K562 (cell line): ENCODE results near the gene EDARADD. TPM values are rescaled to one million over a fixed set of nuclear protein-coding genes. Genes with fewer than 3 reads are reported as not detected.

Source experiments
- ATAC-seq: fragments of 200-7000 bp; cut with Tn5 transposase; 3 replicates; pipeline ENCODE4 v1.9.1; 2020; ENCODE audit warnings: moderate library complexity
- BruUV-seq: library from RNA; stranded (reverse); fragments of 400-500 nt; replicated peaks from 2 replicates; lab custom pipeline; 2021; lab: Mats Ljungman, UMichigan
- CTCF ChIA-PET: fragments of 300-600 bp; formaldehyde crosslinking; extraction: SDS; loops from one replicate; lab custom pipeline; 2021; ENCODE audit warnings: low intra/inter-chr PET ratio; lab: Yijun Ruan, JAX
- POLR2A ChIA-PET: fragments of 300-600, 350-650 bp; sonication (Branson Sonifier 250); formaldehyde crosslinking; extraction: SDS; loops from one replicate; lab custom pipeline; 2021; ENCODE audit warnings: antibody characterized with exemption, inconsistent platforms; lab: Yijun Ruan, JAX
- DNase-seq, 4 experiments: peaks; one replicate each; pipeline versions ENCODE4 v3.0.0 to v3.0.0-alpha.2; 2011 to 2018; ENCODE audit warnings: low spot score in 3 of 4, mixed read lengths in 3 of 4; ENCODE audit errors: extremely low read depth in 1 of 4
- FAIRE-seq: peaks from 2 replicates; lab custom pipeline; 2011; peaks lifted over from hg19 to GRCh38; lab: Jason Lieb, UNC
- H2AFZ ChIP-seq: 2 replicates; pipeline ENCODE4 v1.6.0; 2011; ENCODE audit warnings: low read depth, low read length, control low read depth, inconsistent platforms
- H3K27ac ChIP-seq: fragments of 200-600 bp; 3 replicates; pipeline ENCODE4 v1.8.0; 2011; ENCODE audit warnings: low read depth, mild to moderate bottlenecking, control low read depth, inconsistent platforms, low read length, moderate library complexity, mixed read lengths; ENCODE audit errors: extremely low read depth
- H3K27me3 ChIP-seq, 2 experiments: fragments of 300-600 bp in 1 of 2; 2 replicates in 1 of 2; 3 replicates in 1 of 2; pipeline versions ENCODE4 v1.6.0 to v1.8.0; 2011; ENCODE audit warnings: inconsistent platforms in 2 of 2, low read length in 2 of 2, mild to moderate bottlenecking in 1 of 2, mixed read lengths in 1 of 2, moderate library complexity in 1 of 2; ENCODE audit not compliant: control insufficient read depth in 2 of 2, insufficient read depth in 2 of 2
- H3K36me3 ChIP-seq: fragments of 300-600 bp; 3 replicates; pipeline ENCODE4 v1.8.0; 2011; ENCODE audit warnings: mild to moderate bottlenecking, low read length, inconsistent platforms; ENCODE audit not compliant: control insufficient read depth, insufficient read depth
- H3K4me1 ChIP-seq, 2 experiments: fragments of 200-600 bp in 1 of 2; replicated peaks in 1 of 2; 2 replicates in 1 of 2; 3 replicates in 1 of 2; pipeline versions ENCODE4 v1.5.1 to v1.8.0; 2011; ENCODE audit warnings: inconsistent platforms in 2 of 2, low read length in 2 of 2, mild to moderate bottlenecking in 1 of 2, mixed read lengths in 1 of 2, moderate library complexity in 1 of 2; ENCODE audit not compliant: control insufficient read depth in 2 of 2, insufficient read depth in 2 of 2
- H3K4me2 ChIP-seq: 2 replicates; pipeline ENCODE4 v1.6.1; 2011; ENCODE audit warnings: low read length, control low read depth, inconsistent platforms, mixed read lengths; ENCODE audit not compliant: insufficient read depth
- H3K4me3 ChIP-seq: fragments of 200-600 bp; sonication (generic), shearing (Covaris generic); 2 replicates; pipeline ENCODE4 v1.5.1; 2016; ENCODE audit warnings: control low read depth, inconsistent platforms
- H3K79me2 ChIP-seq: fragments of 200-600 bp; 3 replicates; pipeline ENCODE4 v1.8.0; 2011; ENCODE audit warnings: low read length, inconsistent platforms; ENCODE audit not compliant: control insufficient read depth, insufficient read depth
- H3K9ac ChIP-seq, 2 experiments: 2 replicates each; pipeline versions ENCODE4 v1.6.0 to v1.6.1; 2011; ENCODE audit warnings: low read depth in 2 of 2, low read length in 2 of 2, control low read depth in 1 of 2, inconsistent platforms in 1 of 2, mild to moderate bottlenecking in 1 of 2, mixed read lengths in 1 of 2; ENCODE audit not compliant: insufficient read depth in 1 of 2
- H3K9me1 ChIP-seq: one replicate; pipeline ENCODE4 v1.6.0; 2011; ENCODE audit warnings: inconsistent platforms, mild to moderate bottlenecking, low read length, moderate library complexity; ENCODE audit not compliant: control insufficient read depth, insufficient read depth
- H3K9me3 ChIP-seq: replicated peaks from 2 replicates; pipeline ENCODE4 v1.5.1; 2011; ENCODE audit warnings: low read depth, low read length, inconsistent platforms; ENCODE audit not compliant: control insufficient read depth, insufficient read depth
- H4K20me1 ChIP-seq: replicated peaks from 2 replicates; pipeline ENCODE4 v1.6.1; 2011; ENCODE audit warnings: low read length, inconsistent platforms, mixed read lengths; ENCODE audit not compliant: control insufficient read depth, insufficient read depth
- EWSR1 ChIP-seq: fragments of 450-650 bp; IDR thresholded peaks from 2 replicates; pipeline ENCODE4 v1.6.1; 2018; ENCODE audit warnings: borderline replicate concordance, mild to moderate bottlenecking, low read depth, moderate library complexity; ENCODE audit not compliant: partially characterized antibody
- KAT7 ChIP-seq: sonication (generic); formaldehyde crosslinking; IDR thresholded peaks from 2 replicates; pipeline ENCODE4 v1.8.0; 2022; ENCODE audit warnings: missing genetic modification reagents, mild to moderate bottlenecking, borderline replicate concordance
- MECOM ChIP-seq: fragments of 250-450 bp; sonication (Bioruptor Pico); IDR thresholded peaks from 2 replicates; pipeline ENCODE4 v1.8.0; 2022; ENCODE audit warnings: inconsistent platforms
- NFRKB ChIP-seq: fragments of 450-650 bp; IDR thresholded peaks from 2 replicates; pipeline ENCODE4 v1.6.1; 2016; ENCODE audit warnings: low read depth
- RBM15 ChIP-seq: fragments of 200-400 bp; formaldehyde crosslinking; IDR thresholded peaks from 2 replicates; pipeline ENCODE4 v1.6.1; 2018; ENCODE audit warnings: mild to moderate bottlenecking, low read length, moderate library complexity; ENCODE audit not compliant: insufficient read depth
- XRCC5 ChIP-seq: fragments of 200-400 bp; formaldehyde crosslinking; IDR thresholded peaks from 2 replicates; pipeline ENCODE4 v1.6.1; 2017; ENCODE audit warnings: low read depth, mild to moderate bottlenecking, low read length
- ZNF197 ChIP-seq: fragments of 200-800 bp; sonication (Bioruptor generic); IDR thresholded peaks from 2 replicates; pipeline ENCODE4 v1.6.1; 2016; ENCODE audit warnings: low read depth, missing genetic modification characterization, missing compliant biosample characterization
- WGBS: fragments of 100-300 bp; shearing (Covaris generic); methylation state at CpG from one replicate; pipeline ENCODE4 v1.1.6; 2016; ENCODE audit warnings: low coverage, mixed read lengths; ENCODE audit not compliant: insufficient coverage; ENCODE audit errors: missing lambda C conversion rate; 5-methylcytosine and 5-hydroxymethylcytosine counted together
- in situ Hi-C: fragments of 300-500 bp; cut with MboI; formaldehyde crosslinking; loops from 4 replicates; pipeline ENCODE4 v1.15.0; 2018; ENCODE audit warnings: inconsistent platforms, mixed read lengths
- intact Hi-C: fragments of 100-400 bp; cut with micrococcal nuclease; formaldehyde crosslinking; loops from 2 replicates; pipeline ENCODE4 v1.14.2; 2022
- polyA plus RNA-seq, 8 experiments: library from polyadenylated mRNA; depleted of rRNA in 4 of 8; stranded (reverse) in 5 of 8; unstranded in 3 of 8; fragments of >200 nt; fragmentation: Nextera tagmentation in 2 of 8; fragmentation: Illumina TruSeq in 1 of 8; extraction: Ambion mirVana in 2 of 8; extraction: Trizol in 1 of 8; gene quantifications; 2 replicates each; pipeline versions ENCODE4 v1.2.1 to v1.2.3, GENCODE V29; 2011 to 2014; ENCODE audit warnings: inconsistent platforms in 1 of 8, missing spikeins in 1 of 8
- total RNA-seq, 7 experiments: library from RNA; depleted of rRNA in 6 of 7; stranded (reverse); fragments of >200 nt in 6 of 7; fragmentation: Illumina TruSeq in 2 of 7; extraction: Trizol in 2 of 7; gene quantifications; 2 replicates each; pipeline versions ENCODE4 v1.2.1 to v1.2.3, GENCODE V29; 2011 to 2021; ENCODE audit warnings: low replicate concordance in 1 of 7
- TF ChIP-seq, protein P1 (sequence below), 3 experiments: IDR thresholded peaks in 2 of 3; conservative IDR thresholded peaks in 1 of 3; 2 replicates each; pipeline ENCODE4 v1.5.1; 2011 to 2012; ENCODE audit warnings: low read length in 3 of 3, mild to moderate bottlenecking in 3 of 3, control low read depth in 2 of 3, improper control_type of control experiment in 1 of 3, inconsistent platforms in 1 of 3, low read depth in 1 of 3, mixed read lengths in 1 of 3, moderate library complexity in 1 of 3; ENCODE audit not compliant: insufficient read depth in 2 of 3

The EDARADD gene
- total and polyA plus RNA-seq, 9 of the 15 experiments (the other 6 are each of a cell fraction or from before 2014, with no cell fraction given) = 0.46 to 32.4 (median 20.6) TPM

DNA sequence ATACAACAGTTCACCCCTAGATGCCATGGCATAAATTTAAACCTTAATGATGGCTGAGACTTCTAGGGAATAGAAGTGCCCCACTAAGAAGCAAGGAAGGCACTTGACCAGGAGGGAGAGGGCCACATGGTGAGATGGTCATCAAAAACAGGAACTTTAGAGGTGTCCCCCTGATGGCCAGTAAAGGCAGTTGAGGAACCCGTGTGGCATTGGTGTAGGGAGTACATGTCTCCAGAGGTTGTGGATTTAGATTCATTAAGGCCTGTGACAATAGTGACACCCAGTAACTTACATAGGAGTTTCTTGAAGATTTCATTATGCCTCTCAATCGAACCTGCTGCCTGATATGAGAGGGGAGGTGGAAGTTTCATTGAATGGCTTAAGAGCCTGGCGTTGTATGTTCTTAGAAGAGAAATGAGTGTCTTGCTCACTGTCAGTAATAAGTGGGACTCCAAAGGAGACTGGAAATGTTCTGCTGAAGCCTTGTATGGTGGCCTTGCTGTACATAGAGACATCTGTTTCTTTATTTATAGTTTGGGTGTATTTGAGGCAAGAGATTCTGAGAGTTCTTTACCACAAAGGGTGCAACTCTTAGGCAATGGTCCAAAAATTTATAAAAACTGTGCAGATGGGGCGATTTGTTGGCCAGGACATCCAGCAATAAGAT, 27.9 kb downstream of the EDARADD start:
- Histone ChIP-seq H3K9me3 (no peaks in the 10 kb centered on the region), H3K4me3 (no peak overlapping the region), H3K9ac (no peak overlapping the region), H4K20me1 (no peaks in the 10 kb centered on the region; the same call in 1 of the 2 replicates), H3K79me2 (no peaks in the 10 kb centered on the region), H3K4me2 (no peak overlapping the region), H2AFZ (no peak overlapping the region), H3K9me1 (no peaks in the 10 kb centered on the region), H3K36me3 (peaks cover 23% of the 10 kb centered on the region; the same call in 1 of the 3 replicates), H3K4me1 (peaks cover 8 to 9% of the 10 kb centered on the region in 2 experiments; a peak in 3 of 5 replicates), H3K27ac (no peak overlapping the region), H3K27me3 (no peaks in the 10 kb centered on the region)
- WGBS = 34% methylated on average over 4 of the region's 4 CpGs
- in situ Hi-C loops (no loop called here), intact Hi-C loops (no loop called here)
- CTCF ChIA-PET = no interaction called here
- POLR2A ChIA-PET = interaction anchor here (0.7 kb wide), 1 partner anchor 12 kb away, joined by 3 read pairs; no protein-coding TSS in a partner anchor
- ATAC-seq = peak; percentile 54
- DNase-seq = no peak
- no TSS peak for BruUV-seq
- TF ChIP-seq XRCC5 (no peak), MECOM (CRISPR knock-in tag) (no peak), KAT7 (CRISPR knock-in tag) (no peak), RBM15 (no peak), EWSR1 (no peak), NFRKB (no peak), ZNF197 (CRISPR knock-in tag) (no peak)
- TF ChIP-seq, protein P1, sequence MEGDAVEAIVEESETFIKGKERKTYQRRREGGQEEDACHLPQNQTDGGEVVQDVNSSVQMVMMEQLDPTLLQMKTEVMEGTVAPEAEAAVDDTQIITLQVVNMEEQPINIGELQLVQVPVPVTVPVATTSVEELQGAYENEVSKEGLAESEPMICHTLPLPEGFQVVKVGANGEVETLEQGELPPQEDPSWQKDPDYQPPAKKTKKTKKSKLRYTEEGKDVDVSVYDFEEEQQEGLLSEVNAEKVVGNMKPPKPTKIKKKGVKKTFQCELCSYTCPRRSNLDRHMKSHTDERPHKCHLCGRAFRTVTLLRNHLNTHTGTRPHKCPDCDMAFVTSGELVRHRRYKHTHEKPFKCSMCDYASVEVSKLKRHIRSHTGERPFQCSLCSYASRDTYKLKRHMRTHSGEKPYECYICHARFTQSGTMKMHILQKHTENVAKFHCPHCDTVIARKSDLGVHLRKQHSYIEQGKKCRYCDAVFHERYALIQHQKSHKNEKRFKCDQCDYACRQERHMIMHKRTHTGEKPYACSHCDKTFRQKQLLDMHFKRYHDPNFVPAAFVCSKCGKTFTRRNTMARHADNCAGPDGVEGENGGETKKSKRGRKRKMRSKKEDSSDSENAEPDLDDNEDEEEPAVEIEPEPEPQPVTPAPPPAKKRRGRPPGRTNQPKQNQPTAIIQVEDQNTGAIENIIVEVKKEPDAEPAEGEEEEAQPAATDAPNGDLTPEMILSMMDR (IDR thresholded peaks at IDR 0.05 in 2 of 3, conservative IDR thresholded peaks at IDR 0.05 in 1 of 3; ENCODE audit: insufficient read depth in 2 of 3, low read depth in 1 of 3, low read length in 3 of 3) = peak in 1 of 3 experiments; percentile 14; a peak in 1 of 6 replicates
- no peak for FAIRE-seq
